GM12874 (cell line): Measurements from ENCODE around the gene SFXN4.
A peak's percentile ranks its signal among the peaks of the same experiment; 100 is the strongest.

Source experiments
- CTCF ChIP-seq: IDR thresholded peaks from 2 replicates; pipeline ENCODE4 v1.5.1; 2011; ENCODE audit warnings: low read depth, mild to moderate bottlenecking, control low read depth, low read length, moderate library complexity; ENCODE audit not compliant: insufficient read depth

The SFXN4 gene

GRCh38 chr10:119165171-119166117, at the start of gene SFXN4:
SFXN4 (minus strand) TSS chr10:119165714; CDS start chr10:119165647, 67 bp downstream.
- TF ChIP-seq CTCF = no peak

- TF ChIP-seq CTCF = no peak
Observed at GRCh38 chr10:119211625-119212441, 46.3 kb upstream of the SFXN4 start.

- no peak for TF ChIP-seq CTCF
Observed at GRCh38 chr10:119211176-119211575, 45.7 kb upstream of the SFXN4 start.

- TF ChIP-seq CTCF = no peak
Observed at GRCh38 chr10:119210633-119211032, 45.1 kb upstream of the SFXN4 start.

- TF ChIP-seq CTCF = no peak
Observed at GRCh38 chr10:119209736-119210355, 44.3 kb upstream of the SFXN4 start.

- TF ChIP-seq CTCF = peak; percentile 89
Observed at GRCh38 chr10:119209035-119209735, 43.7 kb upstream of the SFXN4 start.
